Activated CD4-positive, alpha-beta T cell treated with anti-CD3 and anti-CD28 coated beads, Interleukin-10, Interleukin-2, amounts not matched to agents 100 ng/mL and 50 ng/mL, durations not matched to agents 16 hours and 8 hours (primary cell): ENCODE measurements around the gene TRIM50.
"Not testable (repeated sequence)": the region's sequence is repeated elsewhere in the genome, so short reads cannot be mapped to it uniquely, and the experiment has no call there.

ENCODE experiments used
- DNase-seq: peaks from one replicate; pipeline ENCODE4 v3.0.0-alpha.2; 2020

The TRIM50 gene

DNA sequence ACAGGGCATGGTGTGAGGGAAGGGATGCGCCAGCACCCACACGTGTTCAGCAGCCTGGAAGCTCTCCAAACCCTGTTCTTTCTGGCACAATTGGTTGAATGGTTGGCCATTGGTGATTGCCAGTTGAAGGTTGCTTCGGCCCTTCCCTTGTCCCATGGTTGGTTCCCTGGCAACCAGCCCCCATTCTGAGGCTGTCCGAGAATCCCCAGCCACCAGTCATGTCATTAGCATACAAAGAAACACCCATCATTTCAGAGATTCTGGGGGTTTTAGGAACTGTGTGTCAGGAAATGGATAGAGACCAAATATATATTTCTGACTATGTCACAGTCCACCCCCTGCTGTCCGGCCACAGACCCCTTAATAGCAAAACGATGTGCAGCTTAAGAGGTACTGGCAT is 21.9 kb upstream of the TRIM50 start:
- no peak for DNase-seq

DNA sequence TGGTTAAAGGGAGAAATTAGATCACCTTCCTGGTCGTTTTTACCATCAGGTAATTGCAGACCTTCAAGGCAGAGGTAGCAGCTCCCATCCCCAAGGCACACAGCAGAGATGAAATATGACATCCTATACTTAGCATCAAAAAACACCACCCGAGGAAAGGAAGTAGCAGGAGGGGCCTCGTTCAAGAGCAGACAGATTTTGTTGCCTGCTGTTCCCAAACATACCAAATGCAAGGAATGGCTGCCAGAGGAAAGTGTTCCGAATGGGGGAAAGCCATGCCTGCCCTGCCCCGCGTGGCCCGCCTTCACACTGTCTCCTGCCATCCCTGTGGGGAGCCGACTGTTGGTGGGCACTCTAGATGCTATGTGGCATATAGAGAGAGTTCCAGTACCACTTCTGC is 18.1 kb upstream of the TRIM50 start:
- no peak for DNase-seq

DNA sequence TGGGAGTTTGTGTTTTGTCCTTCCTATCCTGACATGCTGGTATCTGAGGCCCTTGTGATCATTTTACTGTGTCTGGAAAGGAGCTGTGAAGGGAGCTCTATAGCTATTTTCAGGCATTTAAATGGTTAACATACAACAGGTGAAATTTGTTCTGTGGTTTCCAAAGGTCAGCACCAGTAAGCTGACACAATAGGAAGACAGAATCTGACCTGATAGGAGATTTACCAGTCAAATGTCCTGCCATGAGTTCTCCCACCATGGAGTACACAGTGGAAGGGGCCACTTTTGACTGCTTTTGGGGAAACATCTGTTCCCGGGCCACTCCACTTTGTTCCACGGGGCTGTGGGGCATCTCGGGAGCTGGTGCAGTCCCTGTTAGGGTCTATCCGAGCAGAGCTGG is 17.7 kb upstream of the TRIM50 start:
- DNase-seq, result no peak

DNA sequence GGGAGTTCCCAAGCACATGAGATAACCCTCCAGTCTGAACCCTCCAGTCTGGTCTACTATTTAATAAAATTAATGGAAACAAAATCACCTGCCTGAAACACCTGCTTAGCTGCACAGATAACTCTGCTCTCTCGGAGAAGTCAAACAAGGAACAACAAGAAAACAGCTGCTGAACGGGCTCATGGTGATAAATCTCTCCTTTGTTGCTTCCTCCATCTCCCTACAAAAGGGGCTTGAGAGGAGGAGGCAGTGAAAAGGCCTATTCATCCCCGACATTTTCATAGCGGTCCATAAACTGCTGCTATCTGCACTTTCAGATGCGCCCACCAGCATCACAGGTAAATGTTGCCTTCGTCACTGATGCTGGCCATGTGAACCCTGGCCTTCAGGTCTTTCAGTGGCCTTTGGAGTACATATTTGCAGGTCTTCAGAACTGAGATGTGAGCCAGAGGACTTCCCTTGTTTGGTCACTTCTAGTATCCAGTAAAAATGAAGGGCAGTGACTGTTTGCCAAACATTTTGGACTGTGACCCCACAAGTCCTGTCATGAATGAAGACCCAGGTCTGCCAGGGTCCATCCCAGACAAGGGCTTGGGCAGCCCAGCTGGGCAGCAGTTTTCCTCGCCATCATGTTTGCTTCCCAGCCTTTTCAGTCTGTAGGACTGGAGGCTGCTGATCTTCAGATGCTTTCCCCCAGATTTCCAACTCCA is 15.9 kb upstream of the TRIM50 start:
- no peak for DNase-seq

DNA sequence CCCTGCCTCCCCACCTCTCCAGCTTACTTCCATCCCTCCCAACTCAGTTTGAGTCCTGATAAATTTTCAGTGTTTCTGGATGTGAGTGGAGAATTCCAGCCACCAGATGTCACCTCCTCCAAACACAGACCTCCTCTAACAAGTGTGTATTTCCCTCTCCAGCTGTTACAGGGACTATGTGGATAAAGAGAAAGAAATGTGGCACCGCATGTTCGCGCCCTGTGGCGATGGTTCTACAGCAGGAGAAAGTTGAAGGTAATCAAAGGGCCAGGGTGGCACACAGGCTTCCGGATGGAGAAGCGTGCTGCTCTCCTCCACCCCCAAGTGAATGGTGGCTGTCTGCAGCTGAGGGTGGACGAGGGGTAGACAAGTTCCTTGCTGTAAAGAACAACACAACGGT is 14.8 kb upstream of the TRIM50 start:
- no peak for DNase-seq

DNA sequence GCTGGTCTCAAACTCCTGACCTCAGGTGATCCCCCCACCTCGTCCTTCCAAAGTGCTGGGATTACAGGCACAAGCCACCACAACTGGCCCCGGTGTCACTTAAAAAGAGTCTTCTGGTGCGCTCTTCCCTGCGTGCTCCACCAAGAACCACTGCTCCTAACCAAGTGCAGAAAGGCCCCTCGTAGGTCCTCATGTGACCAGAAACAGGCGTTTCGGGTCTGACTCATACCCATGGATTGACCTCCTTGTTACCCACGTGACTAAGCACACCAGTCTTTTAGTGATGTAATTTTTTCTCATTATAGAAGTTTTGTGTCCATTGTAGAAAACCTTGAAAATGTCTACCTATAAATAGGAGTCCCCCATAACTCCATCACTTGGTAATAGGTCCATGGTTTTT is 14.0 kb upstream of the TRIM50 start:
- DNase-seq, result peak; percentile 35

DNA sequence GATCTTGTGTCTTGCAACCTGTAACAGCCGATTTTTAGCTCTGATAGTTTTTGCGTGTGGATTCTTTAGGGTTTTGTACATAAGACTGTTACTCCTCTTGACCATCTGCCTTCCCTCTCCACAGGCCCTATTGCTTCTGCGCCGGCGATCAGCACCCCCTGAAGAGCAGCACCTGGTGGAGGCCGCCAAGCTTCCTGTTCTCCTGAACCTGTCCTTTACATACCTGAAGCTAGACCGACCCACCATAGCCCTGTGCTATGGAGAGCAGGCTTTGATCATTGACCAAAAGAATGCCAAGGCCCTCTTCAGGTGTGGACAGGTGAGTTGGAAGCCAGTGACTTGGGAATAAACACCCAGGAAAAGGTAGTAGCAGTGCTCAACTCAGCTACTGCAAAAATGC is 12.6 kb upstream of the TRIM50 start:
- DNase-seq, result no peak

DNA sequence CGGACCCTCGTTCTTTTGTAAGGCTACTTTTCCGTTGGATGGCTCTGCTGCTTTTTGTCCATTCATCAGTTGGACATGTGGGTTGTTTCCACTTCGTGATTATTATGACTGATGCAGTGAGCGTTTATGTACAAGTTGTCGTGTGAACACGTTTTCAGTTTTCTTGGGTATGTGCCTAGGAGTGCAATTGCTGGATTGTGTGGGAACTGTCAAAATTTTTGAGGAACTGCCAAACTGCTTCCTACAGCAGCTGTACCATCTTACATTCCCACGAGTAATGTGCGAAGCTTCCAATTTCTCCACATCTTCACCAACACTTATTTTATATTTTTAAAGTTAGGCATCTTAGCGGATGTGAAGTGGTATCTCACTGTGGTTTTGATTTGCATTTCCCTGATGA is 10.4 kb upstream of the TRIM50 start:
- DNase-seq, result no peak

DNA sequence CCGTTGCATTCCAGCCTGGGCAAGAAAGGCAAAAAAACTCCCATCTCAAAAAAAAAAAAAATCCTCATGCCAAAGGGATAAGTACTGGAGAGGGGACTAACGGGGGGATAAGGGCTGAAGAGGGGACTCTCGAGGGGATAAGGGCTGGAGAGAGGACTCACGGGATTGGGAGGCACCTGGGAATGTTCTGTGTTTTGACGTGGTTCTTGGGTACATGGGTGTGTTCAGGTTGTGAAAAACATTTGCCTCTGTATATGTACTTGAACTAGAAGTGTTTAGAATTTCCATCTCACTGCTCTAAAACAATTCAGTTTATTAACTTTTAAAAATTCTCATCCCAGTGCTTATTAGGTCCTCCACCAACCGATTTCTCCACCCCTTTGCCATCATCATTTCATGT is 4.6 kb upstream of the TRIM50 start:
- no peak for DNase-seq

DNA sequence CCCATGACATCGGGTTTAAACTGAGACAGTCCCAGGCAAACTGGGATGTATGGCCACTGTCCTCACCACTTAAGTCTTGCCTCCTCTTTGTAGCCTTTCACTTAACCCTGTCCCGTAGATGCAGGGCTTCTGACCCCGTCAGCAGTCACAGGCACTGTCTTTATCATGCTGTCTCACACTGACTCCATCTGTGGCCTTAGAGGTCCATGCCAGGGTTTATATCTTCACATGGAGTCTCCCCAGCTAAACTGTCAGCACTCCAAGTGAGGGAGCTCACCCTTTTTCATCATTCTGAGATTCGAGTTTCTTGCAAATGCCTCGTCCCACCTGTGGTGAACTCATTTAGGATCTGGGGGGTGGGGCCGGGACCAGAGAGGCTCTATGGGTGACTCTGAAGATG is 2.9 kb upstream of the TRIM50 start:
- DNase-seq, result no peak

DNA sequence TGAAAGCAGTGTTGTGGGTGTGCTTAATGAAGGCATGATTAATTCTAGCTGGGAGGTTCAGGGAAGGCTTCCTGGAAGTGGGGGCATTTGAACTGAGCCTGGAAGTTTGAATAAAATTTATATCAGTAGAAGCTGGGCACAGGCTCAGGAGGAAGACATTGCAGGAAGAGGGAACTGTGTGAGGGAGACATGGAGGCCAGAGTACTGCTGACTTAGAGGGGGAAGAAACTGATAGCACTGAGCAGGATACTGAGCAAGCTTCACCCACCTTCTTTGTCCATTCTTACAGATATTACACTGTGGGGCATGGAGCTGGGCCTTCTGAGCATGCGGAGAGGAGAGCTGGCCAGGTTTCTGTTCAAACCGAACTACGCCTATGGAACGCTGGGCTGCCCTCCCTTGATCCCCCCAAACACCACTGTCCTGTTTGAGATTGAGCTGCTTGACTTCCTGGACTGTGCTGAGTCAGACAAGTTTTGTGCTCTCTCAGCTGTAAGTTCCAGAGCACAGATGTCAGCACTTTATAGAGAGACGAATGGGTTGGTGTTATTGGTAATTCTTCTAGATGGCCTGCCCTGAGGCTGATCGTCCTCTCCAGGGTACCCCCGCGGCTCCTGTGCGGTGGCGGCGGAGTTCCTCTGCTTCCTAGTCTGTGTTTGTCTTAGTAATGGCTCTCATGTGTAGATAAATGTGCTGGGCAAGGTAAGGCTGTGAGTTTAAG is 2.1 kb upstream of the TRIM50 start:
- DNase-seq, result no peak

DNA sequence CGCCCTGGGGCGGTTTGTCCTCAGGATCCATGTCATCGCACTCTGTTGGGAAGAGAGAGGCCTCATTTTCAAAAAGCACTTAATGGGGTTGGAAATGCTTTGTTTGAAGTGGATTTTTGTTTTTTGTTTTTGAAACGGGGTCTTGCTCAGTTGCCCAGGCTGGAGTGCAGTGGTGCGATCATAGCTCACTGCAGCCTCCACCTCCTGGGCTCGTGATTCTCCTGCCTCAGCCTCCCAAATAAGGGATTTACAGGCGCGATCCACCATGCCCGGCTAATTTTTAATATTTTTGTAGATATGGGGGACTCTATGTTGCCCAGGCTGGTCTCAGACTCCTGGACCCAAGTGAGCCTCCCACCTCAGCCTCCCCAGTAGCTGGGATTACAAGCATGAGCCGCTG is 814 bp upstream of the TRIM50 start:
- DNase-seq, result no peak

DNA sequence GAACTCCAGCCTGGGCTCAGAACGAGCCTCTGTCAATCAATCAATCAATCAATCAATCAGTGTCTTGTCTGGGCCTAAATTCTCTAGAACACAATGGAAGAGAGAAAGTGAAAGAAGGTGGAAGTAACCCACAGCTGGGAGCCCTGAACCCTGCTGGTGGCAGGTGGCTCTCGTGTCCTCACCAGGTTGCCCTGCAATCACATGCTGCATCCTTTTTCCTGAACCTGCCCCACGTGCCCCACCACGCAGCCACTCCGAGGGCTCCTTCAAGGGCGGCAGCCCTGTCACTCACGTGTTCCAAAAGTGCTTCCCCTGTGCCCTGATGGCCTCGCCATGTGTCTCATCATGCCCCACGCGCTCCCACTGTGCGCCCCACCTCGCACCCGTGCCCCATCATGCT is 433 bp downstream of the TRIM50 start:
- not testable (repeated sequence) for DNase-seq

DNA sequence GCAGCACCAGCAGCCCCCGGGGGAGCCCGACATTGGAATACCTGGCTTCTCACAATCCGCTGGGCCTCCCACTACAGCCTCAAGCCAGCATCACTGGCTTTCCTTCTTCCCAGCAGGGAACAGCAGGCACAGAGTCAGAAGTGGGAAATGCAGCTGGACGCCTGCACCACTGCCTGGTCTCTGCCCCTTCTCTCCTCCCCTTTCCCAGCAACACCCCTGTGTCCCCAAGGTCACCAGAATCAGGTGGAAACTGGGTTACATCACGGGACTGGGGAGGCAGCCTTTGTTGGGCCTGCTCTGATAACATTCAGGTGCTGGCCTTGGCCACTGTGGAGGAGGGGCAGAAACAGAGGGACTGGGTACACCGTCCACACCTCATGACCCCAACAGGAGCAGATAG is 2.5 kb downstream of the TRIM50 start:
- not testable (repeated sequence) for DNase-seq

DNA sequence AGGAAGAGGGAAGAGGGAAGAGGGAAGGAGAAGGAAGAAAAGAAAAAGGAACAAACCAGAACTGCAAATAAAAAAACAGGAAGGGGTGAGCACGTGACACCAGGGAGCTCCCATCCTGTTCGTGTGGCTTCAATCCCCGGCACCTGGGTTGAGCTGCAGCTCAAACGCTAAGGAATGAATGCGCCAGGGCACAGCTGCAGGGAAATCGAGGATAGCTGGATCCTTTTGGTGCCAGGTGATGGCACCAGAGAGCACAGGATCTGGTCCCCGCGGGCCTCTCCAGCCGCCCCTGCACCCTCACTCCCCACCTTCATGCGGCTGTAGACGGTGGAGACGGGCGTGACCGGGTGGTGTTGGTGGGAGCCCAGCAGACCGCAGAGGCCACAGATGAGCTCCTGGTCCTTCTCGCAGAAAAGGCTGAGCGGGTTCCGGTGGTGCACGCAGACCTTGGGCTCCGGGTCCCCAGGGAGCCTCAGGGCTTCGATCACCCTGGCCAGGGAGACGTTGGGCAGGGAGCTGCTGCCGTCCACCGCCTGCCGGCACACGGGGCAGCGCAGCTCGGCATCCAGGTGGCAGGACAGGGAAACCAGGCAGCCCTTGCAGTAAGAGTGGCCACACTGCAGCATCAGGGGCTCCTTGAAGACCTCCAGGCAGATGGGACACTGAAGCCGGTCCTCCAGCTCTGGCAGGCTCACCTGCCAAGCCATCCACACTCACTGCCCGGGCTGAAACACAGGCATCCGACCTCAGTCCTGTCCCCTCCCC is 3.6 kb downstream of the TRIM50 start:
- DNase-seq, result peak; percentile 53

DNA sequence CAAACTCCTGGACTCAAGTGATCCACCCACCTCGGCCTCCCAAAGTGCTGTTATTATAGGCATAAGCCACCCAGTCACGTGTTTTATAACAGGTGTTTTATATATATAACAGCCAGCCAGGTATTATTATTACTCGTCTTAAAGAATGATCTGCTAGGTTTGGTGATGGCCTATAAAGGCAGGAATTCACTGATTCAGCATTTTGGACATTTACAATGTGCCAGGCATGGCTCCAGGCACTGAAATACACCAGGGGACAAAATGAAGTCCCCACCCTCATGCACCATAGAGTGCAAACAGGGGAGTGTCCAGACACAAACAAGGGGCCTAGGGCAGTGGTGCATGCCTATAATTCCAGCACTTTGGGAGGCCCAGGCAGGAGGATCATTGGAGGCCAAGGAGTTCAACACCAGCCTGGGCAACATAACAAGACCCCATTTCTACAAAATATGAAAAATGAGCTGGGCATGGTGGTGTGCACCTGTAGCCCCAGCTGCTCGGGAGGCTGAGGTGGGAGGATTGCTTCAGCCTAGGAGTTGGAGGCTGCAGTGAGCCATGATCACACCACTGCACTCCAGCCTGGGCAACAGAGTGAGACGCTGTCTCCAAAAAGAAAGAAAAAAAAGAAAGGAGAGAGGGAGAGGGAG is 4.3 kb downstream of the TRIM50 start:
- DNase-seq, result not testable (repeated sequence)

DNA sequence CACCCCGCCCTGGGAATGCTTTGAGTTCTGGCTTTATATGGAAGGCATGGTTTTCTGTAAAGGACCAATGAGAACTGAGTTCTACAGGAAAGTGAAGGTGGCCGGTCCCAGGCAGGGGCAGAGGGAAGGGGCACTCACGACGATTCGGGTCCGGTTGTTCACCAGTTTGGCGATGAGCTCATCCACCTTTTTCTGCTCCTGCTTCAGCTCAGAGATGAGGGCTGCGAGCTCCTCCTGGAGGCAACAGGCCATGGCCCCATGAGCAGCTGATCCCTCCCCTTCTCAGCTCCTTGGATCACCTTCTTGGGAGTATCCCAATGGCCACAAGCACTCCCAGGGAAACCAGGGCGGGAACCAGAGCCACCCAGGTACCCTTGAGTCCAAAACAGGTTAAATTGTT is 7.9 kb downstream of the TRIM50 start:
- not testable (repeated sequence) for DNase-seq

DNA sequence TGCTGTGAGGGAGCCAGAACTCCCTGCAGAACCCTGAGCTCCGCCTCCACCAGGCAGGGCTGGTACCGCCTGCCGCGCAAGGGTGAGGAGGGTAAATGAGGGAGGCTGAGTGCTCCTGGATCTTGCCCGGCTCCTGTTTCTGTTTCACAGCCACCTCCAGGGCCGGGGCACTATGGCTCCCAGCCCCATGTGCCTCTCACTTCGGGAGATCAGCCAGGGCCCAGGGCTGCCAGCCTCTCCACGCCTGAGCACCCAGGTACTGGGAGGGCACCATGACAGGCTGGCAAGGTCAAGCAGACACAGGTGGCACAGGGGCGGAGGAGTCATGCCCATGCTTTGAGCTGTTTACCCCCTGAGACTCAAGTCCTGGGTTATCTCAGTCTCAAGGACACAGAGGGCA is 8.3 kb downstream of the TRIM50 start:
- DNase-seq, result not testable (repeated sequence)

DNA sequence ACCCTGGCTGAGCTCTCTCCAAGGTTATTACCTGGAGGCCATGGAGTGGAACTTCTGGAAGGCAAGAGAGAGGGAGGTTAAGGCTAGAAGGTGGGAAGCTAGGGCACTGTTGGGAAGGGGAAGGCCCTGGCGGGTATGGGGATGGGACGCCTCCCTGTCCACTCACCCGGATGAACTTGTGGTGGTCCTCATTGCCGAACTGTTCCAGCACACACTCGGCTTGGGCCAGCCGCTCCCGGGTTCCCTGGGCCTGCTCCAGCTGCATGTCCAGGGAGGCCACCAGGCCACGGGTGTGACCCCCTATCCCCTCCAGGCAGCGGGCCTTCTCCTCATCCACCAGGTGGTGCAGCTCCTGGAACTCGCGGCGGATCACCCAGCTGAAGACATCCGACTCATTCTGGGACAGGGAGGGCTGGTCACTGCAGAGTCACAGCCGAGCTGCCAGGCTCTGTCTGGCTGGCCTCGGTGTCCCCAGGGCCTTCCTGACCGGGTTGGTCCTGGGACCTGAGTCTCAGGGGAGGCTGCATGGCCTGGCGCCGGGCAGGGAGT is 9.2 kb downstream of the TRIM50 start:
- DNase-seq, result not testable (repeated sequence)

DNA sequence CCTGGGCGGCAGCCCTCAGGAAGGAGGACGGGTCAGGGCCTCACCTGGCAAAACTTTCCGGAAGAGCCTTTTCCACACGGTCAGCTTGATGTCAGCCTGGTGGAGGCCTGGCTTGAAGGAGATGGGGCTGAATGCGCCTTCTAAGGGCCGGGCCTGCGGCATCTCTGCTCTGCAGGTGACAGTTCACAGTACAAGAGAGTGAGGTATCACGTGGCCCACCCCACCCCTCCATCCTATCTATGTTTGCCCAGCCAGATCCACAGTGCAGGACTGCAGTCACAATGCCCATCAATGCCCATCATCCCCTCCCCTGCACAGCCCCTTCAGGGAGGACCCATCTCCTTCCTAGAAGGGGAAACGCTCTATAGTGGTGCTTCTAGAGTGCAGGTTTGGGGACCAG is 11.4 kb downstream of the TRIM50 start:
- no peak for DNase-seq

DNA sequence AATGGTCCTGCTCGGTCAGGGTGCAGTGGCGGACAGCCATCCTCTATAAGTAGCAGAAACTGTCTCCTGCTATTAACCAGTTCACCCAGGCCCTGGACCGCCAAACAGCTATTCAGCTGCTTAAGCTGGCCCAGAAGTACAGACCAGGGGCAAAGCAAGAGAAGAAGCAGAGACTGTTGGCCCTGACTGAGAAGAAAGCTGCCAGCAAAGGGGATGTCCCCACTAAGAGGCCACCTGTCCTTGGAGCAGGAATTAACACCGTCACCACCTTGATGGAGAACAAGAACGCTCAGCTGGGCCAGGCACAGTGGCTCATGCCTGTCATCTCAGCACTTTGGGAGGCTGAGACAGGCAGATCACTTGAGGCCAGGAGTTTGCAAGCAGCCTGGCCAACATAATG is 13.6 kb downstream of the TRIM50 start:
- no peak for DNase-seq

DNA sequence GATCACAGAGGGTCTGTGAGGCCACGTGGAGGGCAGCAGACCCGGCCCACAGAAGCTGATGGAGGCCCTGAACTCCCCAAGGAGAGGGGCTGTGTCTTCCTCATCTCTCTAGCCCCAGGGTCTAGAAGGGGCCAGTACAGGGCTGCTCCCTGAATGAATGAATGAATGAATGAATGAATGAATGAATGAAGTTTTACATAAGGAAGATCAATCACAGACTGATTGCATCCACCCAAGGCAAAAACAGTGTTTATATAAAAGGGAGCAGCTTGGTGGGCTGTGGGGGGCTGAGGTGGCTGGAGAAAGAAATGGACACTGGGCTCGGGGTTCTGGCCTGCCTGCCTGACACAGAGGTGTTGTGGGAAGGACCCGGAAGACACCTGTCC is 14.4 kb downstream of the TRIM50 start:
- DNase-seq, result no peak

DNA sequence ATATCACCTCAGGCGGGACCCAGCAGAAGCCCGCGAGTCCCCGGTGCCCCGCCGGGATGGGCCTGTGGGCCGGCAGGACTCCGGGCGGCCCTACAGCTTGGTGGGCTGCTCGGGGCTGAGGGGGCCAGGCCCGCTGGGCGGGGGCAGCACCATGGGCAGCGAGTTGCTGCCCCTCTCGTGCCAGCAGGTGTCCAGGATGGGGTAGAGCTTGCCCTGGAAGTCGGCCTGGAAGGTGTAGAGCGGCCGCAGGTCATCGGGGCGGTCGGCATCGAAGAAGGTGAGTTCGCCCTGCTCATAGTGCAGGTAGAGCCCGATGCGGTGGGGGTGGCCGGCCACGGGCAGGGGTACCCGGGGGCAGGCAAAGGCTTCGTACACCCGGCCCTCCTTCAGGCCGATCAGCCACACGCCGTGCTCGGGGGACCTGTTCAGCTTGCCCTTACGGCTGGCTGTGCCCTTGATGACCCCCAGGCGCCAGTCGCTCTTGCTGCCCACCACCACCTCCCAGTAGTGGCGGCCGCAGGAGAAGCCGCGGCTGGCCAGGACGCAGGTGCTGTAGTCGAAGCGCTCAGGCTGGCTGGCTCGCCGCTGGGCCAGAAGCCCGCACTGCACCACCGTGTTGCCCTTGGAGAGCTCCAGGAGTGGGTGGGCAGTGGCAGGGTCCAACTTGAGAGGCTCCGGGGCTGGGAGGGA is 14.9 kb downstream of the TRIM50 start:
- no peak for DNase-seq
